Measurements from ENCODE around the gene SIRT5.

Gene SIRT5

GRCh38 chr6:13638626-13639025 lies 64.2 kb downstream of the SIRT5 start:
- DNase-seq: no peak

GRCh38 chr6:13641315-13641714 lies 66.9 kb downstream of the SIRT5 start:
- DNase-seq: no peak

GRCh38 chr6:13643125-13643524 lies 68.7 kb downstream of the SIRT5 start:
- DNase-seq: no peak

DNA sequence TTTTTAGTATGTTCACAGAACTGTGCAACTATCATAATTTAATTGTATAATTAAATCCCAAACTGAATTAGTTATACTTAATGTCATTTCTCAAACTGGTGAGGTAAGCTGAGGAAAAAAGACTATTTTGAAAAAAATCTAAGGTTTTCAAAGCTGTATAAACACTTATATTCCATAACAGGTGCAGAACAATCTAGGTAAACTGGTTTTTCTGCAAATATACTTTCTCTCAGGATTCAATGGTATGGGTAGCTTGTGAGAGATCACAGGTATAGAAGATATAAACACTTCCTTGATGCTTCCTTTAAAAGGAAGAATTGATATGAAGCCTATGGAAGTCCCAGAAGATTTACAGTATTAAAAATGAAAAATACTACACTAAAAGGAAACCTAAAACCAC lies 74.4 kb downstream of the SIRT5 start:
- no peak for DNase-seq

GRCh38 chr6:13649393-13649792 lies 75.0 kb downstream of the SIRT5 start:
- DNase-seq: no peak

- DNase-seq: no peak
Measured at GRCh38 chr6:13653296-13653695, 78.9 kb downstream of the SIRT5 start.

- DNase-seq: no peak
Measured at GRCh38 chr6:13654496-13654895, 80.1 kb downstream of the SIRT5 start.

- DNase-seq: no peak
Measured at GRCh38 chr6:13655700-13656099, 81.3 kb downstream of the SIRT5 start.

DNA sequence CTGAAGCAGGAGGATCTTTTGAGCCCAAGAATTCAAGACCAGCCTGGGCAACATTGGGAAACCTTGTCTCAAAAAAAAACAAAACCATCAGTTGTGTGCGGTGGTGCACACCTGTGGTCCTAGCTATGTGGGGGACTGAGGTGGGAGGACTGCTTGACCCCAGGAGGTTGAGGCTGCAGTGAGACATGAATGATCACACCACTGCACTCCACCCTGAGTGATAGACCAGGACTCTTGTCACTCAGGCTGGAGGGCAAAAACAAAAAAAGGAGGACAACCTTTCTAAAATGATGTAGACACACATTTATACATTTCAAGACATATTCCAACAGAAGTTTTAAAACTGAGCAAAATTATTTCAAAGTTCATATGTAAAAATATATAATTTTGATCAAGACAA lies 85.9 kb downstream of the SIRT5 start:
- no peak for DNase-seq

DNA sequence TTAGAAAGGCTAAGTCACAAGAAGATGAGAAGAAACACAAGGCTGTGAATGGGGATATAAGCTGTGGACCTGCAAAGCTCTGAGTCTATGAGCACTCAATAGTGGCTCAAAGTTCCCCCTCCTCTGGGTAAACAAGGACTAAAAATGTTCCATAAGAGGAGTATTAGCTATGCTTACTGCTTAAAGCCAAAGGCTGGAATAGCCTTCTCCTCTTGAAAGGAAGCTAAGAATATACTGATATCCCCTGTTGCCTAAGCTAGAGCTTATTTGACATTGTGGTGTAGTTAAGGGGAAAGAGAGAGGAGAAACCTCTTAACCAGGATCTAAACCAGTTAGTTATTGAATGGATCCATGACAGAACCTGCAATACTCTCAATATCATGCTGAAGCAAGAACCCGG lies 86.5 kb downstream of the SIRT5 start:
- DNase-seq: no peak

DNA sequence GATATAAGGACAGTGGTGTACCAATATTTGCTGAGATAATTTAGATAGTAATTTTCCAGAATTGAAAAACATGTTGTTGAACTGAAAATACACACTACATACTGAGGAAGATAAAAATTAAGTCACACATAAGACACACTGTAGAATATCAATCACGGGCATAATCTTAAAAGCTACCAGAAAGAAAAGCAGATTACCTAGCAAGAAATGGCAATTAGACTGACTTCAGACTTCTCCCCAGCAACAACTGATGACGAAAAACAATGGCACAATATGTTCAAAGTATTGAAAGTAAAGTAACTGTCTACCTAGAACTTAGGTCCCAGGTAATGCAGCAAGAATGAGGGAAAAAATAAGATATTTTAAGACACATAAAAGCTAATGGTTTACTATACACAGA lies 87.2 kb downstream of the SIRT5 start:
- DNase-seq: no peak

DNA sequence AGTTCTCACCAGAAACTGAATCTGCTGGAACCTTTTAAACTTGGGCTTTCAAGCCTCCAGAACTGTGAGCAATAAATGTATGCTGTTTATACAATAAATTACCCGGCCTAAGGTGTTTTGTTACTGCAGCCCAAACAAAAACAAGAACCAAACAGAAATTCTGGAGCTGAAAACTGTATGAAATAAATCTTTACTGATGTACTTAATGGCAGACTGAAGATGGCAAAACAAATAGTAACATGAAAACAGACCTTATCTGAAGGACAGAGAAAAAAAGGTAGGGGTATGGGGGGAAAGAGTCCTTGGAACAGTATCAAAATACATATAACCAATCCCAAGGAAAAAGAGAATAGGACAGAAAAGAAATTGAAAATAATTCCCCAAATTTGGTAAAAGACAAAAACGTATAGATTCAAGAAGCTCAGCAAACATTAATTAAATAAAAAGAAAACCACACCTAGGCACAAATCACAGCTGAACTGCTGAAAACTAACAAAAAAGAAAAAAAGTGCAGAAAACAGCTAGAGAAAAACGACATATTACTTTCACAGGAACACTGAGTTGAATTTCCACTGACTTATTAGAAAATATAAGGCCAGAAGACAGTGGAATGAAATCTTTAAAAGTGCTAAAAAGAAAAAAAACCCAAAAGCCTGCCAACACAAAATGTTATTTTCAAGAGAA lies 88.4 kb downstream of the SIRT5 start:
- no peak for DNase-seq

GRCh38 chr6:13663986-13664385 lies 89.6 kb downstream of the SIRT5 start:
- DNase-seq: no peak
